Measurements from ENCODE around the gene CHTF18. TPM values are rescaled to one million over a fixed set of nuclear protein-coding genes. Genes with fewer than 3 reads are reported as not detected.

Gene CHTF18
- total RNA-seq, 1 donor from 2014 or later: 14.8 TPM

GRCh38 chr16:768428-768827 is 20.0 kb upstream of the CHTF18 start:
- TF ChIP-seq CTCF (IDR thresholded peaks at IDR 0.05; ENCODE audit: insufficient read depth, low read depth, low read length) (no peak), EZH2 (IDR thresholded peaks at IDR 0.05; ENCODE audit: insufficient read depth, low read length) (no peak)
- H3K36me3 Mint-ChIP-seq (ENCODE audit: low read depth, unreplicated experiment): no peaks in the 10 kb centered on the region
- no peaks in the 10 kb centered on the region for H3K9me3 Mint-ChIP-seq (ENCODE audit: unreplicated experiment)
- no peaks in the 10 kb centered on the region for H3K4me1 ChIP-seq (ENCODE audit: insufficient read depth, low read length)
- H3K4me3 Mint-ChIP-seq (ENCODE audit: unreplicated experiment): no peak overlapping the region
- H3K36me3 ChIP-seq (ENCODE audit: insufficient read depth, low read length): no peaks in the 10 kb centered on the region
- H3K79me2 ChIP-seq (ENCODE audit: insufficient read depth, low read length): no peaks in the 10 kb centered on the region
- H3K4me3 ChIP-seq (ENCODE audit: insufficient read depth, low read depth, low read length): no peak overlapping the region
- H3K27ac ChIP-seq (ENCODE audit: low read depth, low read length): no peak overlapping the region
- H3K4me1 Mint-ChIP-seq (ENCODE audit: low read depth, unreplicated experiment): no peaks in the 10 kb centered on the region
- no peaks in the 10 kb centered on the region for H3K9me3 ChIP-seq (ENCODE audit: insufficient read depth, low read depth, low read length)
- DNase-seq (ENCODE audit: low read depth) (no peak), FAIRE-seq (no peak)
- no peak overlapping the region for H3K27ac Mint-ChIP-seq (ENCODE audit: unreplicated experiment)
- no peaks in the 10 kb centered on the region for H4K20me1 ChIP-seq (ENCODE audit: insufficient read depth, low read length)
- H3K4me2 ChIP-seq (ENCODE audit: low read length): no peak overlapping the region
- H3K27me3 ChIP-seq (ENCODE audit: insufficient read depth, low read length): no peaks in the 10 kb centered on the region
- H3K9ac ChIP-seq (ENCODE audit: low read length): no peak overlapping the region
- peaks cover 6% of the 10 kb centered on the region for H3K27me3 Mint-ChIP-seq (ENCODE audit: low read depth, unreplicated experiment)
- no peak overlapping the region for H2AFZ ChIP-seq (ENCODE audit: low read depth, low read length)

- Mint-ChIP-seq H3K4me1 (ENCODE audit: low read depth, unreplicated experiment) (no peaks in the 10 kb centered on the region), H3K27me3 (ENCODE audit: low read depth, unreplicated experiment) (peaks cover 6% of the 10 kb centered on the region), H3K27ac (ENCODE audit: unreplicated experiment) (no peak overlapping the region), H3K36me3 (ENCODE audit: low read depth, unreplicated experiment) (no peaks in the 10 kb centered on the region), H3K9me3 (ENCODE audit: unreplicated experiment) (no peaks in the 10 kb centered on the region), H3K4me3 (ENCODE audit: unreplicated experiment) (no peak overlapping the region)
- no peak for DNase-seq (ENCODE audit: low read depth)
- Histone ChIP-seq H3K4me2 (ENCODE audit: low read length) (no peak overlapping the region), H3K9me3 (ENCODE audit: insufficient read depth, low read depth, low read length) (no peaks in the 10 kb centered on the region), H3K79me2 (ENCODE audit: insufficient read depth, low read length) (no peaks in the 10 kb centered on the region), H3K4me3 (ENCODE audit: insufficient read depth, low read depth, low read length) (no peak overlapping the region), H3K36me3 (ENCODE audit: insufficient read depth, low read length) (no peaks in the 10 kb centered on the region), H2AFZ (ENCODE audit: low read depth, low read length) (no peak overlapping the region), H3K27me3 (ENCODE audit: insufficient read depth, low read length) (no peaks in the 10 kb centered on the region), H3K4me1 (ENCODE audit: insufficient read depth, low read length) (no peaks in the 10 kb centered on the region), H3K27ac (ENCODE audit: low read depth, low read length) (no peak overlapping the region), H3K9ac (ENCODE audit: low read length) (no peak overlapping the region), H4K20me1 (ENCODE audit: insufficient read depth, low read length) (no peaks in the 10 kb centered on the region)
- TF ChIP-seq CTCF (IDR thresholded peaks at IDR 0.05; ENCODE audit: insufficient read depth, low read depth, low read length) (no peak), EZH2 (IDR thresholded peaks at IDR 0.05; ENCODE audit: insufficient read depth, low read length) (no peak)
- no peak for FAIRE-seq
These were observed 19.1 kb upstream of the CHTF18 start for GRCh38 chr16:769184-769784.

- H3K4me1 Mint-ChIP-seq (ENCODE audit: low read depth, unreplicated experiment): no peaks in the 10 kb centered on the region
- no peak overlapping the region for H3K27ac Mint-ChIP-seq (ENCODE audit: unreplicated experiment)
- Histone ChIP-seq H3K4me3 (ENCODE audit: insufficient read depth, low read depth, low read length) (no peak overlapping the region), H4K20me1 (ENCODE audit: insufficient read depth, low read length) (no peaks in the 10 kb centered on the region), H3K36me3 (ENCODE audit: insufficient read depth, low read length) (no peaks in the 10 kb centered on the region), H3K27me3 (ENCODE audit: insufficient read depth, low read length) (no peaks in the 10 kb centered on the region), H3K79me2 (ENCODE audit: insufficient read depth, low read length) (no peaks in the 10 kb centered on the region), H2AFZ (ENCODE audit: low read depth, low read length) (no peak overlapping the region), H3K27ac (ENCODE audit: low read depth, low read length) (no peak overlapping the region), H3K9ac (ENCODE audit: low read length) (no peak overlapping the region), H3K4me2 (ENCODE audit: low read length) (no peak overlapping the region), H3K9me3 (ENCODE audit: insufficient read depth, low read depth, low read length) (no peaks in the 10 kb centered on the region), H3K4me1 (ENCODE audit: insufficient read depth, low read length) (no peaks in the 10 kb centered on the region)
- FAIRE-seq (no peak), DNase-seq (ENCODE audit: low read depth) (no peak)
- H3K36me3 Mint-ChIP-seq (ENCODE audit: low read depth, unreplicated experiment): no peaks in the 10 kb centered on the region
- peaks cover 6% of the 10 kb centered on the region for H3K27me3 Mint-ChIP-seq (ENCODE audit: low read depth, unreplicated experiment)
- no peaks in the 10 kb centered on the region for H3K9me3 Mint-ChIP-seq (ENCODE audit: unreplicated experiment)
- H3K4me3 Mint-ChIP-seq (ENCODE audit: unreplicated experiment): no peak overlapping the region
- TF ChIP-seq EZH2 (IDR thresholded peaks at IDR 0.05; ENCODE audit: insufficient read depth, low read length): no peak
- no peak for TF ChIP-seq CTCF (IDR thresholded peaks at IDR 0.05; ENCODE audit: insufficient read depth, low read depth, low read length)
These were observed 18.5 kb upstream of the CHTF18 start for GRCh38 chr16:769934-770333.
